ENCODE results near the gene TMEM126B. TPM values are rescaled to one million over a fixed set of nuclear protein-coding genes. Genes with fewer than 3 reads are reported as not detected.

The TMEM126B gene
- total and polyA plus RNA-seq, 10 of the 15 experiments (the other 5 are each of a cell fraction or from before 2014, with no cell fraction given) = 36.9 to 117 (median 70.3) TPM

- WGBS (ENCODE audit: insufficient coverage, insufficient replicate concordance, low lambda C conversion rate, missing lambda C conversion rate) = under 1% methylated on average over 55 of the region's 67 CpGs
- Histone ChIP-seq H3K79me2 (ENCODE audit: control insufficient read depth, insufficient read depth, low read length) (peaks cover 54% of the 10 kb centered on the region), H3K4me1 (ENCODE audit: control insufficient read depth, insufficient read depth, low read length) (no peaks in the 10 kb centered on the region), H4K20me1 (ENCODE audit: control insufficient read depth, insufficient read depth) (peaks cover 10% of the 10 kb centered on the region; the same call in 1 of the 2 replicates), H2AFZ (ENCODE audit: control insufficient read depth, low read depth, low read length) (peak within 1 kb of the TSS; percentile 99), H3K9me3 (replicated peaks; ENCODE audit: control insufficient read depth, insufficient read depth, low read length) (no peaks in the 10 kb centered on the region), H3K36me3 (ENCODE audit: control insufficient read depth in 2 of 2, insufficient read depth in 2 of 2, low read length in 1 of 2) (peaks cover 0 to 8% of the 10 kb centered on the region in 2 experiments; a peak in 2 of 4 replicates), H3K4me2 (ENCODE audit: control insufficient read depth, insufficient read depth) (peak within 1 kb of the TSS; percentile 91), H3K9ac (ENCODE audit: control insufficient read depth, insufficient read depth, low read length) (peak within 1 kb of the TSS; percentile 95), H3K27ac (ENCODE audit: control insufficient read depth, insufficient read depth) (peak within 1 kb of the TSS; percentile 87), H3K4me3 (peak within 1 kb of the TSS; percentile 91), H3K27me3 (replicated peaks in 1 of 2; ENCODE audit: control insufficient read depth in 2 of 2, insufficient read depth in 2 of 2, low read length in 1 of 2) (no peaks in the 10 kb centered on the region)
- ATAC-seq = peak; percentile 89
- ChIA-PET RAD21 (ENCODE audit: unreplicated experiment) (interaction anchor here (1.0 to 2.9 kb wide), 2 partner anchors 17 to 37 kb away, joined by 3 to 10 read pairs; partner anchors contain the start of genes DLG2, TMEM126A and TMEM126B), POLR2A (interaction anchor here (0.6 to 6.7 kb wide), 6 partner anchors 12 to 37 kb away, joined by 3 to 43 read pairs (median 4); partner anchors contain the start of genes DLG2, TMEM126A and TMEM126B), CTCF (interaction anchor here (0.7 to 4.0 kb wide), 2 partner anchors 15 to 17 kb away, joined by 3 to 21 read pairs; partner anchors contain the start of gene TMEM126A), SMC1A (ENCODE audit: uncharacterized antibody, unreplicated experiment) (interaction anchor here (0.6 to 8.2 kb wide), 4 partner anchors 10 to 98 kb away, joined by 3 to 66 read pairs (median 5); partner anchors contain the start of gene TMEM126A)
- intact Hi-C loops (cut with micrococcal nuclease; ENCODE audit: unreplicated experiment) = loop anchor here (1.0 to 10.0 kb wide), 3 partner anchors 18 to 630 kb away; partner anchors contain the start of genes TMEM126A and TMEM126B
- FAIRE-seq = no peak
- in situ Hi-C loops (cut with MboI) = no loop called here
- BruUV-seq (replicated peaks) = no TSS peak
- DNase-seq (ENCODE audit: low read depth, low spot score) = peak; percentile 84
- TF ChIP-seq MLLT1 (IDR thresholded peaks at IDR 0.05) (peak; percentile 28), POLR2AphosphoS2 (IDR thresholded peaks at IDR 0.05; ENCODE audit: low read depth, low read length) (peak; percentile 85; the same call in 1 of the 2 replicates), MTA3 (IDR thresholded peaks at IDR 0.05; ENCODE audit: borderline replicate concordance, low read length) (no peak), CTCF (IDR thresholded peaks at IDR 0.05 in 2 of 3, conservative IDR thresholded peaks at IDR 0.05 in 1 of 3; ENCODE audit: control insufficient read depth in 2 of 3, extremely low read depth in 1 of 3, insufficient read depth in 1 of 3, low read depth in 3 of 3, low read length in 3 of 3) (no peak), SMARCA5 (IDR thresholded peaks at IDR 0.05) (no peak), ATF3 (IDR thresholded peaks at IDR 0.05; ENCODE audit: borderline replicate concordance, extremely low read depth, low read depth, low read length) (no peak), MXI1 (IDR thresholded peaks at IDR 0.05; ENCODE audit: low read depth, low read length) (no peak), NBN (IDR thresholded peaks at IDR 0.05) (no peak), POLR2A (IDR thresholded peaks at IDR 0.05; ENCODE audit: low read depth, low read length) (peak; percentile 94), CBFB (IDR thresholded peaks at IDR 0.05; ENCODE audit: low read depth) (peak; percentile 92), RCOR1 (conservative IDR thresholded peaks at IDR 0.05; ENCODE audit: low read depth, low read length) (0 out of 2 replicates have a peak, but pooled peaks have one; percentile 11), RB1 (IDR thresholded peaks at IDR 0.05; ENCODE audit: borderline replicate concordance) (no peak), PAX8 (IDR thresholded peaks at IDR 0.05) (no peak), ZNF384 (IDR thresholded peaks at IDR 0.05; ENCODE audit: borderline replicate concordance, low read depth, low read length) (no peak), SMAD5 (IDR thresholded peaks at IDR 0.05; ENCODE audit: low read depth) (peak; percentile 29; the same call in 1 of the 2 replicates), NFIC (IDR thresholded peaks at IDR 0.05; ENCODE audit: low read depth, low read length) (no peak), BHLHE40 (IDR thresholded peaks at IDR 0.05; ENCODE audit: borderline replicate concordance in 1 of 2, low read depth in 2 of 2, low read length in 1 of 2) (peak in 1 of 2 experiments; percentile 36; a peak in 1 of 4 replicates)
- TF ChIP-seq, protein P1, sequence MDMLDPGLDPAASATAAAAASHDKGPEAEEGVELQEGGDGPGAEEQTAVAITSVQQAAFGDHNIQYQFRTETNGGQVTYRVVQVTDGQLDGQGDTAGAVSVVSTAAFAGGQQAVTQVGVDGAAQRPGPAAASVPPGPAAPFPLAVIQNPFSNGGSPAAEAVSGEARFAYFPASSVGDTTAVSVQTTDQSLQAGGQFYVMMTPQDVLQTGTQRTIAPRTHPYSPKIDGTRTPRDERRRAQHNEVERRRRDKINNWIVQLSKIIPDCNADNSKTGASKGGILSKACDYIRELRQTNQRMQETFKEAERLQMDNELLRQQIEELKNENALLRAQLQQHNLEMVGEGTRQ (IDR thresholded peaks at IDR 0.05; ENCODE audit: borderline replicate concordance, low read depth, low read length) = no peak
Measured at GRCh38 chr11:85664615-85665481, 36.5 kb downstream of the TMEM126B start, which contains the start of gene CREBZF. TSS of gene CREBZF (minus strand) at chr11:85665129. CDS start at chr11:85664875, 254 bp downstream.

Data from GM12878 (cell line).